PC-9 (cell line): ENCODE measurements around the gene HOXA2. TPM values are rescaled to one million over a fixed set of nuclear protein-coding genes. Genes with fewer than 3 reads are reported as not detected.

Source experiments
- BruUV-seq: library from RNA; stranded (reverse); fragments of 400-500 nt; replicated peaks from 2 replicates; lab custom pipeline; 2021; lab: Mats Ljungman, UMichigan
- CTCF ChIA-PET: fragments of 300-600 bp; sonication (Branson Sonifier 250); formaldehyde crosslinking; loops from one replicate; lab custom pipeline; 2022; ENCODE audit warnings: antibody characterized with exemption; lab: Charles Lee
- POLR2A ChIA-PET: fragments of 300-600 bp; sonication (Branson Sonifier 250); formaldehyde crosslinking; loops from one replicate; lab custom pipeline; 2022; ENCODE audit warnings: antibody characterized with exemption; ENCODE audit not compliant: unreplicated experiment; lab: Charles Lee
- DNase-seq, 2 experiments: peaks; one replicate each; pipeline versions ENCODE4 v3.0.0 to v3.0.0-alpha.2; 2015 to 2022; ENCODE audit warnings: mixed read lengths in 1 of 2
- H2AFZ ChIP-seq: fragments of 200-600 bp; sonication (generic); 2 replicates; pipeline ENCODE4 v1.8.1; 2017; ENCODE audit warnings: antibody characterized with exemption
- H3F3A ChIP-seq: fragments of 200-600 bp; sonication (generic); 2 replicates; pipeline ENCODE4 v1.8.1; 2017; ENCODE audit warnings: antibody characterized with exemption, mild to moderate bottlenecking, low read depth; ENCODE audit not compliant: insufficient read depth
- H3K27ac ChIP-seq: fragments of 200-600 bp; sonication (generic); 2 replicates; pipeline ENCODE4 v1.6.1; 2016; ENCODE audit warnings: mixed run types
- H3K27me3 ChIP-seq: fragments of 200-600 bp; sonication (generic); 2 replicates; pipeline ENCODE4 v1.6.1; 2016; ENCODE audit warnings: low read depth, mixed run types; ENCODE audit not compliant: insufficient read depth
- H3K36me3 ChIP-seq: fragments of 200-600 bp; sonication (generic); 2 replicates; pipeline ENCODE4 v1.6.1; 2016; ENCODE audit warnings: low read depth, mixed run types
- H3K4me1 ChIP-seq: fragments of 200-600 bp; sonication (generic); replicated peaks from 2 replicates; pipeline ENCODE4 v1.6.1; 2016; ENCODE audit warnings: mixed run types; ENCODE audit not compliant: insufficient read depth
- H3K4me2 ChIP-seq: fragments of 200-600 bp; sonication (generic); 2 replicates; pipeline ENCODE4 v1.6.1; 2017; ENCODE audit warnings: mixed run types
- H3K4me3 ChIP-seq: fragments of 200-600 bp; sonication (generic); 2 replicates; pipeline ENCODE4 v1.6.1; 2016; ENCODE audit warnings: mixed run types
- H3K79me2 ChIP-seq: fragments of 200-600 bp; sonication (generic); 2 replicates; pipeline ENCODE4 v1.6.1; 2017; ENCODE audit warnings: low read depth, mixed run types
- H3K9me2 ChIP-seq: fragments of 200-600 bp; sonication (generic); 2 replicates; pipeline ENCODE4 v1.8.1; 2017; ENCODE audit warnings: mild to moderate bottlenecking; ENCODE audit not compliant: insufficient read depth
- H3K9me3 ChIP-seq: fragments of 200-600 bp; sonication (generic); 2 replicates; pipeline ENCODE4 v1.8.1; 2016; ENCODE audit warnings: low read depth; ENCODE audit not compliant: insufficient read depth
- H4K20me1 ChIP-seq: fragments of 200-600 bp; sonication (generic); 2 replicates; pipeline ENCODE4 v1.8.1; 2017; ENCODE audit not compliant: insufficient read depth
- CTCF ChIP-seq: fragments of 200-600 bp; sonication (generic); conservative IDR thresholded peaks from 2 replicates; pipeline ENCODE4 v1.6.1; 2017; ENCODE audit warnings: mixed run types, antibody characterized with exemption, mild to moderate bottlenecking, moderate library complexity
- EZH2 ChIP-seq: fragments of 200-600 bp; sonication (generic); IDR thresholded peaks from 2 replicates; pipeline ENCODE4 v1.8.0; 2017; ENCODE audit warnings: antibody characterized with exemption, low read depth
- intact Hi-C: fragments of 100-400 bp; cut with micrococcal nuclease; formaldehyde crosslinking; loops from one replicate; pipeline ENCODE4 v1.10.0; 2022; ENCODE audit not compliant: unreplicated experiment
- total RNA-seq: library from RNA; stranded (reverse); gene quantifications from 2 replicates; pipeline ENCODE4 v1.2.3, GENCODE V29; 2021

The HOXA2 gene
- total RNA-seq, 1 experiment from 2014 or later: 6.1 TPM

GRCh38 chr7:27132978-27133377 is 30.5 kb upstream of the HOXA2 start:
- H3K79me2 ChIP-seq: no peaks in the 10 kb centered on the region
- H2AFZ ChIP-seq: no peak overlapping the region
- H3K27ac ChIP-seq: no peak overlapping the region
- intact Hi-C loops: no loop called here
- ChIA-PET POLR2A (interaction anchor here (0.6 kb wide), 1 partner anchor 17 kb away, joined by 3 read pairs; no protein-coding TSS in a partner anchor), CTCF (no interaction called here)
- no peaks in the 10 kb centered on the region for H4K20me1 ChIP-seq
- no peak for DNase-seq
- H3F3A ChIP-seq: peaks cover 28% of the 10 kb centered on the region
- no peaks in the 10 kb centered on the region for H3K9me2 ChIP-seq
- peaks cover 44% of the 10 kb centered on the region for H3K4me1 ChIP-seq
- H3K9me3 ChIP-seq: no peaks in the 10 kb centered on the region
- TF ChIP-seq EZH2: no peak
- H3K27me3 ChIP-seq: no peaks in the 10 kb centered on the region
- H3K36me3 ChIP-seq: no peaks in the 10 kb centered on the region
- BruUV-seq: no TSS peak
- H3K4me2 ChIP-seq: no peak overlapping the region
- H3K4me3 ChIP-seq: no peak overlapping the region

GRCh38 chr7:27132214-27132613 is 29.7 kb upstream of the HOXA2 start:
- no peaks in the 10 kb centered on the region for H3K36me3 ChIP-seq
- H3K9me3 ChIP-seq: no peaks in the 10 kb centered on the region
- peaks cover 28% of the 10 kb centered on the region for H3F3A ChIP-seq
- TF ChIP-seq EZH2 (no peak), CTCF (no peak)
- no peaks in the 10 kb centered on the region for H4K20me1 ChIP-seq
- no peak overlapping the region for H3K4me3 ChIP-seq
- no peak overlapping the region for H3K27ac ChIP-seq
- BruUV-seq: no TSS peak
- ChIA-PET CTCF (no interaction called here), POLR2A (no interaction called here)
- peaks cover 48% of the 10 kb centered on the region for H3K4me1 ChIP-seq
- no peaks in the 10 kb centered on the region for H3K79me2 ChIP-seq
- no peak overlapping the region for H2AFZ ChIP-seq
- no peak overlapping the region for H3K4me2 ChIP-seq
- no peaks in the 10 kb centered on the region for H3K9me2 ChIP-seq
- no peaks in the 10 kb centered on the region for H3K27me3 ChIP-seq
- intact Hi-C loops: no loop called here
- no peak for DNase-seq

DNA sequence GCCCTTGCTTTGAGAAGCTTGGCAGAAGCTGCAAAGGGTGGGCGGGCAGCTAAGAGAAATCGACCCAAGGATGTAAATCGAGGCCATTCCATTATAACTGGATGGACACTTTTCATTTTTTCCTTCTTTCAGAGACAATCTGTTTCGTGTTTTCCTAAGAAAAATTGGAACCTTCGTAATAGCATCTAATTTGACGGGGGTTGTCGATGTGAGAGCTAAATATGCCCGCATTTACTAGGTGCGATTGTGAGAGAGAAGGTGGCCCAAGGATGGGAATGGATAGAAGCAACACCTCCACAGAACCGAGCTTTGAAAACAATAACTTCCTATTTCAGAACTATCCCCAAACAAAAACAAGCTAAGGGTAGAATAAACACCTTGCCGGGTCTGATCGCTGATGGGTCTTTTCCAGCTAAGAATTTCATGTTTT is 28.9 kb upstream of the HOXA2 start:
- CTCF ChIA-PET: interaction anchor here (0.8 kb wide), 1 partner anchor 278 kb away, joined by 4 read pairs; no protein-coding TSS in a partner anchor

More for the DNA sequence above, 28.9 kb upstream of the HOXA2 start:
- no peak for DNase-seq
- Histone ChIP-seq H3F3A (peaks cover 28% of the 10 kb centered on the region), H3K4me1 (peaks cover 40% of the 10 kb centered on the region), H3K4me2 (no peak overlapping the region), H4K20me1 (no peaks in the 10 kb centered on the region), H3K9me3 (no peaks in the 10 kb centered on the region), H3K36me3 (no peaks in the 10 kb centered on the region), H3K9me2 (no peaks in the 10 kb centered on the region), H3K4me3 (no peak overlapping the region), H3K27ac (no peak overlapping the region), H2AFZ (no peak overlapping the region), H3K27me3 (no peaks in the 10 kb centered on the region), H3K79me2 (no peaks in the 10 kb centered on the region)
- POLR2A ChIA-PET: interaction anchor here (0.6 kb wide), 1 partner anchor 166 kb away, joined by 4 read pairs; no protein-coding TSS in a partner anchor
- BruUV-seq: no TSS peak
- no peak for TF ChIP-seq EZH2
- TF ChIP-seq CTCF: no peak
- intact Hi-C loops: no loop called here
